ENCODE measurements around the gene SFXN5.

Gene SFXN5

GRCh38 chr2:73018188-73018825, 53.2 kb downstream of the SFXN5 start:
- no peak for DNase-seq

- DNase-seq, result no peak
Observed at GRCh38 chr2:73013936-73014335, 57.6 kb downstream of the SFXN5 start.

- no peak for DNase-seq
Observed at GRCh38 chr2:73009177-73009839, 62.2 kb downstream of the SFXN5 start.

GRCh38 chr2:73008766-73009135, 62.8 kb downstream of the SFXN5 start:
- no peak for DNase-seq

- no peak for DNase-seq
Observed at GRCh38 chr2:73007991-73008765, 63.3 kb downstream of the SFXN5 start.

- no peak for DNase-seq
Observed at GRCh38 chr2:73006969-73007710, 64.4 kb downstream of the SFXN5 start.

GRCh38 chr2:73004889-73005596, 66.5 kb downstream of the SFXN5 start:
- no peak for DNase-seq

- DNase-seq, result no peak
Observed at GRCh38 chr2:73004466-73004865, 67.0 kb downstream of the SFXN5 start.

GRCh38 chr2:73003027-73003426, 68.5 kb downstream of the SFXN5 start:
- no peak for DNase-seq

- no peak for DNase-seq
Observed at GRCh38 chr2:73000808-73001570, 70.5 kb downstream of the SFXN5 start.

GRCh38 chr2:72999729-73000725, 71.5 kb downstream of the SFXN5 start:
- no peak for DNase-seq

GRCh38 chr2:72998724-72999123, 72.8 kb downstream of the SFXN5 start:
- DNase-seq, result no peak

GRCh38 chr2:72998234-72998651, 73.3 kb downstream of the SFXN5 start:
- no peak for DNase-seq

- no peak for DNase-seq
Observed at GRCh38 chr2:72996117-72996502, 75.4 kb downstream of the SFXN5 start.

- DNase-seq, result no peak
Observed at GRCh38 chr2:72995430-72996116, 75.9 kb downstream of the SFXN5 start.

- DNase-seq, result no peak
Observed at GRCh38 chr2:72994991-72995380, 76.5 kb downstream of the SFXN5 start.

GRCh38 chr2:72994282-72994990, 77.1 kb downstream of the SFXN5 start:
- DNase-seq, result no peak

GRCh38 chr2:72993933-72994280, 77.6 kb downstream of the SFXN5 start:
- no peak for DNase-seq

All from effector CD8-positive, alpha-beta T cell (primary cell).